AG20443 (cell line): ENCODE measurements around the gene JAK1.

Experiments
- DNase-seq: peaks from one replicate; pipeline ENCODE4 v3.0.0; 2012; ENCODE audit warnings: low spot score, mixed read lengths

The JAK1 gene

DNA sequence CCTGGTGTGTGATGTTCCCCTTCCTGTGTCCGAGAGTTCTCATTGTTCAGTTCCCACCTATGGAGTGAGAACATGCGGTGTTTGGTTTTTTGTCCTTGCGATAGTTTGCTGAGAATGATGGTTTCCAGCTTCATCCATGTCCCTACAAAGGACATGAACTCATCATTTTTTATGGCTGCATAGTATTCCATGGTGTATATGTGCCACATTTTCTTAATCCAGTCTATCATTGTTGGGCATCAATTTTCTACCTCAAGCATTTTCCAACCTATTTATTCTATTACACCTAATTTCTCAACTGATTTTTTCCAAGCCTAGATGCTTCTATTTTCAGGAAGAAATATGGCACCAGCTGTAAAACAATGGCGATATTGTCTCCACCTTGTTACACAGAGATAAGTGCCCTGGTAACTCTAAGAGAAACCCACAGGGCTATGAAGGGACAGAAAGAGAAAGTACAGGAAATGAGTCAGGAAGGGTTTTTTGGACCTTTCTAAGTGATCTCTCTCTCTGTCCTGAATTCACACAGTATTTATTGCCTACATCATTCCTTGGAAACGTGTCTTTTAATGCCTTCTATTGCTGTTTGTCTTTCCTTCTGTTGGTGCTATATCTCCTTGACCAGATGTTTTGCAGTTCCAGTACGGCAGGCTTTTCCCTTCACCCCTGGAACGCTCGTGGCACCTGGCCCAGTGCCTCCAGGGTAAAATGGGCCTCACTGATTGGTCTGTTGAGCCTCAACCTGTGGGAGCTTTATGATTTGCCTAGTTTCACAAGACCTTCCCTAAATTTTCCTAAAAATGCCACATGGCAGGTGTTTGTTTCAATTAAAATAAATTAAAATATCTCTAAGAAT, 14.6 kb upstream of the JAK1 start:
- no peak for DNase-seq

GRCh38 chr1:64979358-64979757, 13.0 kb upstream of the JAK1 start:
- DNase-seq, result no peak

DNA sequence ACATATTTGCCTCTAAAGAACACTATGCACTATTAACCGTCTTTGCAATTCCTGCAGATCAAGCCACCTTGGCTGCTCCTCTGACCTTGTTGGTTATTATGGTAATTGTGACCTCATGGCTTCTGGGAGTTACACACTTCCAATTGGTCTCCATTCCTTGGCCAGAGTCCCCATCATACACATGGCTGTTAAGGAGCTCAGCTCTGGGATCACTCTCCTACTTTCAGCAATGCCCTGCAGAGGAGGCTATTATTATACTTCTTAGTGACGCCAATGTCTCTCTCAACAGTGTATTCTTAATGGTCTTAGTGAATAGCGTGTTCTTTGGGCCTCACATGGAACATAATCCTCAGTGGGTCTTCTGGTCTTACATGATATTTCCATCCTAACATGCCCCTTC, 10.0 kb upstream of the JAK1 start:
- DNase-seq, result no peak

- DNase-seq, result no peak
These were observed 9.4 kb upstream of the JAK1 start for GRCh38 chr1:64975740-64976139.

DNA sequence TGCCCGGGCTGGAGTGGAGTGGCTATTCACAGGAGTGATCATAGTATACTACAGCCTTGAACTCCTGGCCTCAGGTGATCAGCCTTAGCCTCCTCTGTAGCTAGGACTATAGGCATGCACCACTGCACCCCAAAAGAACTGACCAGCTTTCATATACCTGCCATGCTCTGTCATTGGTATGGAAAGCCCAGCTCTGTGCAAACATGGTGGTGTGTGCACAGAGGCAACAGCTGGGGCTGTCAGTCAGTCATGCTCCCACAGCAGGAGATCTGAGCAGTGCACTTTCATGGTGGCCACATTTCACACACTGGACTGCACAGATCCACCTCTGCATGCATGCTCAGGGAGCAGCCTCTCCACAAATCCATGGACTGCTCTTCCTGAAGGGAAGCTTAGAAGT, 8.8 kb upstream of the JAK1 start:
- DNase-seq, result no peak

- no peak for DNase-seq
These were observed 8.0 kb upstream of the JAK1 start for GRCh38 chr1:64974288-64974825.

DNA sequence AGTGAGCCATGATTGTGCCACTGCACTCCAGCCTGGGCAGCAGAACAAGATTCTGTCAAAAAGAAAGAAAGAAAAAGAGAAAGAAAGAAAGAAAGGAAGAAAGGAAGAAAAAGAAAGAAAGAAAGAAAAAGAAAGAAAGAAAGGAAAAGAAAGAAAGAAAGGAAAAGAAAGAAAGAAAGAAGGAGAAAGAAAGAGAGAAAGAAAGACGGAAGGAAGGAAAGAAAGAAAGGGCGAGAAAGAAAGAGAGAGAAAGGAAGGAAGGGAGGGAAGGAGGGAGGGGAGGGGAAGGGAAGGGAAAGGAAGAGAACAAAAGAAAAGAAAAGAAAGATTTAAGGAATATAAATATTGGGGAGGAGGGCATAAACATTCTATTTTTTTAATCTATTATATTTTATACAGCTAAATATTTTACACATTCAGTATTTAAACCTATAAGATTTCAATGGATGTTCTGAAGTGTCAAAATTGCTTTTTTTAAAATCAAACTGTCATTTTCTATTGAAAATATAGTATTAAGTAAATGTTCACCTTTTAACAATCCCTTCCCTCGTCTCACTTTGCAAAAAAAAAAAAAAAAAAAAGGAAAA, 6.8 kb upstream of the JAK1 start:
- no peak for DNase-seq

DNA sequence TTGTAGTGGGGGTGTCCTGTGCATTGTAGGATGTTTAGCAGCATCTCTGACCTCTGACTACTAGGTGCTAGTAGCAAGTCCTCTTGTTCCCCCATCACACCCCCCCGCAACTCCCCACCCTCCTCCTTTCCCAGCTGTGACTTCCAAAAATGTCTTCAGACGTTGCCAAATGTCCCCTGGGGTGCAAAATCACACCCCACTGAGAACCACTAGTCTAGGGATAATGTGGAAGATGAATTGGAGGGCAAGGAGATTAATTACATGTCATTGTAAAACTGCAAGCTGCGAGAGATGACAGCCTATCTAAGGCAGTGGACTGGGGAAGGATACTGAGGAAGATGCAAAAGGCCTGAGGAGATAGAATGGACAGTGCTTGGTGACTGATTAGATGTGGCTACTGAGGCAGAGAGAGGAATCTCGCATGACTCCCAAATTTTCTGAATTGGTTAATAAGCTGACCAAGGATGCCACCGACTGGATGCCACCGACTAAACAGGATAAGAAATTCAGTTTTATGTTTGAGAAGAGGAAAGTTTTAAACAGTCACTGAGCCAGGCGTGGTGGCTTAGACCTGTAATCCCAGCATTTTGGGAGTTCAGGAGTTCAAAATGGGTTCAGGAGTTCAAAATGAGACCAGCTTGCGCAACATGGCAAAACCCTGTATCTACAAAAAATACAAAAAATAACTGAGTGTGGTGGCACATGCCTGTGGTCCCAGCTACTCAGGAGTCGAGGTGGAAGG, 3.1 kb upstream of the JAK1 start:
- DNase-seq, result peak; percentile 22

DNA sequence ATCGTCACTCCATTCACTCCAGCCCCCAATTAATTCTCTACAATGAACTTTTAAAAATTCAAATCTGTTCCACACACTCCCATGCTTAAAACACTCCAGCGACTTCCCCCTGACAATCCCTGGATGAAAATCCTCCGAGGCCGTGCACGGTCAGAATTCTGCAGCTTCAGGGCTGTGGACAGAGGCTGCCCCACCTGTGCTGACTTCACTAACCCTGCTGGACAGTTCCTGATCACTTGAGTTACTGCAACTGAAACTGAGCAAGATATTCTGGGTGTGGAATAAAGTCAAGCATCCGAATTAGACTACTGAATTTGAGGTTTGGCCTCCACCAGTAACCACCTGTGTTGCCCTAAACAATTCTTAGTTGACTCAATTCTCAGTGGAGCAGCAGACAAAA, 1.0 kb upstream of the JAK1 start:
- no peak for DNase-seq

GRCh38 chr1:64965366-64966157, 787 bp downstream of the JAK1 start:
- peak; percentile 72 for DNase-seq

DNA sequence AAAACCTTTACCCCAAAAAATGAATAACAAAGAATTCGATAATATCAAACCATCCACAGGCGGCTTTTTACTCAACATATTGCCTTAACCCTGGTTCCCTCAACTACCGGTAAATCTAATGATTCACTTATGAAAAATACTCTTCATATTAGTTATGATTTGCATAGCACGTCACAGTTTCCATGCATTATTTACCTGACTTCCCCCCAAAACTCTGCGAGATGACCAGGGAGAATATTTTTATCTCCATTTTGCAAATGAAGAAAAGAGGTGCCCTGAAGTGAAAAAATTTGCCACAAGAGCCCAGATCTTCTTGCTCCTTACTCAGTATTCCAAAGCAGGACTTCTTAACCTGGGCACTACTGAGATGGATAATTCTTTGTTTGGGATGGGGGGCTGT, 2.9 kb downstream of the JAK1 start:
- no peak for DNase-seq

DNA sequence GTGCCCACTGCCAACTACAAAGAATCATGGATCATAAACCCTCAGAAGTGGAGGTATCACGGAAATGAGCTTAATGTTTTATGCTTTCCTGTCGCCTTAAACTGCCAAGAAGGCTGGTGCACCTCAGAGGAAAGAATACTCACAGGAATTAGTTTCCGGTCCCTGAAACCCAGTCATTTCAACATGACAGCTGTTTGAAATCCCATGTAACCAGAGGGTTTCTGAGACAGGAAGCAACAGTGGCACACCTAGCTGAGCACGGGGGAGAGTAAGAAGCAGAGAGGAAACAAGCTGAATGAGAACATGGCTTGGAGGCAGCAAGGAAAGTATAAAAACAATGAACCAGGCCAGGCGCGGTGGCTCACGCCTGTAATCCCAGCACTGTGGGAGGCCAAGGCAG, 3.9 kb downstream of the JAK1 start:
- no peak for DNase-seq

GRCh38 chr1:64961923-64962322, 4.4 kb downstream of the JAK1 start:
- DNase-seq, result no peak

DNA sequence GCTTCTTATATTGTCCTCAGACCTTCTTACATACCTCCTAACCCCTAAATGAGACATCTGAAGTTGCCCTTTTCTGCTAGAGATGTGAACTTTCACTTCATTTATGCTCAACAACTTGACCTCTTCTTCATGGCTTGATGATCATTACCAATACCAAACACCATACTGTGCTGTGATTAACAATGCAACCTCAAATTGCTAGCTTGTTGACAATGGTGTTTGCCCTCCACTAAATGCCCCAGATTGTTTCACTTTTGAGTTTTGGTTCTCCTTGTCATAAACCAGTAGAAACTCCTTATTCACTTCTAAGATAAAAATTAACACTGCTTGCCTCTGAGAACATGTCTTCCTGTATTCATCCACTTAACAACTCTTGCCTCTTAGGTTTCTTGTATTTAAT, 5.6 kb downstream of the JAK1 start:
- no peak for DNase-seq

DNA sequence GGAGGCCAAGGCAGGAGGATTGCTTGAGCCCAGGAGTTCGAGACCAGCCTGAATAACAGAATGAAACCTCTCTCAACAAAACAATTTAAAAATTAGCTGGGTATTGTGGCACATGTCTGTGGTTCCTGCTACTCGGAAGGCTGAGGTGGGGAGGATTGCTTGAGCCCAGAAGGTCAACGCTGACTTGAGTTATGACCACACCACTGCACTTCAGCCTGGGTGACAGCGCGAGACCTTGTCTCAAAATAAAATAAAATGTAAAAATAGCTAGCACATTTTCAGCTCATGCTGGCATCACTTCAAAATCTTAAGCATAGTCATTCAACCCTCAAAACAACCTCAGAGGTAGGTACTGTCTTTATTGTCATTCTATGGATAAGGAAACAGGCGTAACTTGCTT, 6.4 kb downstream of the JAK1 start:
- DNase-seq, result no peak

GRCh38 chr1:64956733-64957441, 9.5 kb downstream of the JAK1 start:
- DNase-seq, result no peak

- peak; percentile 48 for DNase-seq
These were observed 10.2 kb downstream of the JAK1 start for GRCh38 chr1:64956010-64956640.

DNA sequence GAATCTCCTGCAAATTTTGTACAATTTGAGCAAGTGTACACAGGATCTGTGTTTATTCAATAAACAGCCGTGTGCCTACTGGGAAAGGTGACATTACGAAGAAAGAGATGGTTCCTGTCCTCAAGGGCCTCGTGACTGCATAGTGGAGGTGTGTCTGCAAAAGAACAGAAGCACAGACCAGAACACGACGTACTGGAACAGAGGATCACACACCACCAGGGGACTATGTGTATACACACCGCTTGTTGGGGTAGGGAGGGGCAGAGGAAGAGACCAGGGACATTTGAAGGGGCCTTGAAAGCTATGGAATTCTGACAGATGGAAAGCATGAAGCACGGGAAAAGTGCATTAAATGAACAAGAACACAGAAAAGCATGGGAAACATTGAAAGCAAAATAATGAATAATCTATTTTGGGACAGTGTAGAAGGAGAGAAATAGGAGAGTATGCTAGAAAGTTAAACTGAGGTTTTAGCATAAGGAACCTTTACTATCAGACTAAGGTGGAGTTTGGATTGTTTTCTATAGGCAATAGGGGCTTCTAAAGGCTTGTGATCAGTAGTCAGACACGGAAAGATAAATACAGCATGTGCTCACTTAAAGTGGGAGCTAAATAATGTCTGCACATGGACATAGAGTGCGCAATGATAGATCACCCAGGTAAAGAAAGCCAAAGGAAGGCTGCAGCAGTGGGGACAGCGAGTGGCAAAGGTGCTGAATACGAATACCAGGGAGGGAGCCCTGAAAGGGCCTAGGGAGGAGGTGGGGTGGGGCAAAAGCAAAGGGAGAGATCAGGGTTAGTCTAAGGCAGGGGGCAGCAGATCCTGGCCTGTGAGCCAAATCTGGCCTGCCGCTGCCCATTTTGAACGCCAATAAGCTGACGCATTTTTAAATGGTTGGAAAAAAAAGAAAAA, 11.0 kb downstream of the JAK1 start:
- DNase-seq, result no peak

DNA sequence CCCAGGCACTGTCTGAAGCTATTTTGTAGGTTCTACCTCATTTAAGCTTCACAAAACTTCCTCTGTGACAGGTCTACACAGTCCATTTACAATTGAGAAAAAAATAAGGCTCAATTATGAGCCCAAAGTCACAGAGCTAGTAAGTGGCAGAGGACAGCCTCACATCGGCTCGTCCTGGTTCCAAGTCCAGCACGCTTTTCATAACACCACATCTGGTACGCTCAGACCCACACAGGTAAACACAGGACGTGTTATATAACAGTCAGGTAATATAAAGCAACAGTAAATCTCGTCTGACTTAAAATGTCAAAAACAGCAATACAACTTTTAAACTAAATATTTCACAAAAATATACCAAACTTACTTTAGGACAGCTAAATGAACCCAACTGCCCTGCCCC, 13.1 kb downstream of the JAK1 start:
- no peak for DNase-seq

- DNase-seq, result no peak
These were observed 16.0 kb downstream of the JAK1 start for GRCh38 chr1:64950284-64950809.
